HepG2 (cell line): ENCODE measurements around the gene PLCB1.

Experiments used
- CBX2 ChIP-seq, 2 experiments: fragments of 200-600 bp in 1 of 2; sonication (generic); formaldehyde crosslinking in 1 of 2; IDR thresholded peaks; 2 replicates each; pipeline versions ENCODE4 v1.7.0 to v1.8.1; 2018 to 2022; ENCODE audit warnings: low read depth in 2 of 2, low read length in 1 of 2, mild to moderate bottlenecking in 1 of 2, missing genetic modification reagents in 1 of 2
- CTCF ChIP-seq: sonication (generic); formaldehyde crosslinking; IDR thresholded peaks from 2 replicates; pipeline ENCODE4 v1.5.0; 2020; ENCODE audit warnings: mild to moderate bottlenecking, missing genetic modification reagents, moderate library complexity
- HCFC1 ChIP-seq: fragments of 150-350 bp; IDR thresholded peaks from 2 replicates; pipeline ENCODE4 v1.6.1; 2014; ENCODE audit warnings: low read depth, low read length
- HIC2 ChIP-seq: sonication (generic); formaldehyde crosslinking; IDR thresholded peaks from 2 replicates; pipeline ENCODE4 v1.9.0; 2022; ENCODE audit warnings: low read depth, missing genetic modification reagents
- LRRFIP1 ChIP-seq: sonication (generic); formaldehyde crosslinking; conservative IDR thresholded peaks from 2 replicates; pipeline ENCODE4 v1.4.0; 2020; ENCODE audit warnings: missing genetic modification reagents
- NR0B2 ChIP-seq: sonication (generic); formaldehyde crosslinking; IDR thresholded peaks from 2 replicates; pipeline ENCODE4 v1.4.0; 2020; ENCODE audit warnings: mild to moderate bottlenecking, missing genetic modification reagents
- RARA ChIP-seq: IDR thresholded peaks from 2 replicates; pipeline ENCODE4 v1.6.1; 2016; ENCODE audit warnings: missing genetic modification reagents, missing compliant biosample characterization
- RBAK ChIP-seq: sonication (generic); formaldehyde crosslinking; IDR thresholded peaks from 2 replicates; pipeline ENCODE4 v1.5.1; 2020; ENCODE audit warnings: mild to moderate bottlenecking, missing genetic modification reagents
- ZSCAN22 ChIP-seq: sonication (generic); formaldehyde crosslinking; IDR thresholded peaks from 2 replicates; pipeline ENCODE4 v1.4.0; 2020; ENCODE audit warnings: mild to moderate bottlenecking, missing genetic modification reagents

- no peak for TF ChIP-seq NR0B2 (CRISPR knock-in tag)
- TF ChIP-seq HIC2 (CRISPR knock-in tag), result no peak
- no peak for TF ChIP-seq LRRFIP1 (CRISPR knock-in tag)
- no peak for TF ChIP-seq CBX2 (IDR thresholded peaks at IDR 0.05; ENCODE audit: low read depth, low read length)
- TF ChIP-seq CBX2 (CRISPR knock-in tag; IDR thresholded peaks at IDR 0.05; ENCODE audit: low read depth), result no peak
- TF ChIP-seq ZSCAN22 (CRISPR knock-in tag), result no peak
- TF ChIP-seq RARA (CRISPR knock-in tag), result no peak
- TF ChIP-seq RBAK (CRISPR knock-in tag), result no peak
- no peak for TF ChIP-seq HCFC1
- no peak for TF ChIP-seq CTCF
These were observed 396.1 kb downstream of the PLCB1 start for GRCh38 chr20:8527998-8528723.
